HT1080 (cell line): ENCODE data around the gene ZNF277. TPM values are rescaled to one million over a fixed set of nuclear protein-coding genes. Genes with fewer than 3 reads are reported as not detected.

Experiments
- DNase-seq: peaks from one replicate; pipeline ENCODE4 v3.0.0-alpha.2; 2015; ENCODE audit warnings: low read depth
- total RNA-seq: library from RNA; depleted of rRNA; stranded (reverse); fragments of >200 nt; shearing (Covaris generic); gene quantifications from 2 replicates; pipeline ENCODE4 v1.2.3, GENCODE V29; 2014; rRNA removed

Gene ZNF277
- total RNA-seq, 1 experiment from 2014 or later, result 11.9 TPM

GRCh38 chr7:112391079-112391821, 184.8 kb downstream of the ZNF277 start:
- DNase-seq, result peak; percentile 42

GRCh38 chr7:112391841-112392286, 185.4 kb downstream of the ZNF277 start:
- DNase-seq, result peak; percentile 71

Other genes starting within 250 kb of the ZNF277 start
- gene DOCK4, start 296 bp upstream of the ZNF277 start, total RNA-seq, result 36.6 and 46.6 TPM in 2 replicates
- gene IFRD1, start 243.8 kb downstream of the ZNF277 start, total RNA-seq, result 33.7 and 35.7 TPM in 2 replicates